Activated CD8-positive, alpha-beta memory T cell treated with anti-CD3 and anti-CD28 coated beads for 48 hours (primary cell): Measurements from ENCODE around the gene RHOV.
A peak's percentile ranks its signal among the peaks of the same experiment; 100 is the strongest.

ENCODE experiments used
- DNase-seq, 3 experiments: peaks; one replicate each; pipeline ENCODE4 v3.0.0-alpha.2; 2020; ENCODE audit warnings: low read depth in 2 of 3, low spot score in 2 of 3

Gene RHOV

GRCh38 chr15:40873694-40874561 lies at the start of gene RHOV:
Gene RHOV (minus strand): TSS chr15:40874234. CDS start chr15:40874139, 95 bp downstream.
- no peak for DNase-seq

DNA sequence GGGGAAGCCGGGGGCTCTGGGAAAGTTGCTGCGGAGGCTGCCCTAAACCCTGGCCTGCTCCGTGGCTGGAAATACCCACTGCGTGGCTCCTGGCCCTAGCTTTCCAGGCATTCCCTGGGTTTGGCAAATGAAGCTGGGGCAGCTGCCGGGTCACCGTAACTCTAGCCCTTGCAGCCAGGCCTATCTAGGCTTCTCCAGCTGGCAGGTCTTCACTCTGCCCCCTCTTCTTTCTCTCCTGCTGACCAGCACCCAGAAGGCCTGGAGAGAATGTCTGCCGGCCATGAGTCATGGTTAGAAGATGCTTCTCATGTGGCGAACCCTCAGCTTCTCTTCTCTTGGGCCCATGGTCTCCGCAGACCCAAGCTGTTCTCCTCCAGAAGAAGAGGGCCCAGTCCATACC lies 49.5 kb upstream of the RHOV start:
- DNase-seq: no peak

- DNase-seq: no peak
Observed at GRCh38 chr15:40922608-40923005, 48.6 kb upstream of the RHOV start.

DNA sequence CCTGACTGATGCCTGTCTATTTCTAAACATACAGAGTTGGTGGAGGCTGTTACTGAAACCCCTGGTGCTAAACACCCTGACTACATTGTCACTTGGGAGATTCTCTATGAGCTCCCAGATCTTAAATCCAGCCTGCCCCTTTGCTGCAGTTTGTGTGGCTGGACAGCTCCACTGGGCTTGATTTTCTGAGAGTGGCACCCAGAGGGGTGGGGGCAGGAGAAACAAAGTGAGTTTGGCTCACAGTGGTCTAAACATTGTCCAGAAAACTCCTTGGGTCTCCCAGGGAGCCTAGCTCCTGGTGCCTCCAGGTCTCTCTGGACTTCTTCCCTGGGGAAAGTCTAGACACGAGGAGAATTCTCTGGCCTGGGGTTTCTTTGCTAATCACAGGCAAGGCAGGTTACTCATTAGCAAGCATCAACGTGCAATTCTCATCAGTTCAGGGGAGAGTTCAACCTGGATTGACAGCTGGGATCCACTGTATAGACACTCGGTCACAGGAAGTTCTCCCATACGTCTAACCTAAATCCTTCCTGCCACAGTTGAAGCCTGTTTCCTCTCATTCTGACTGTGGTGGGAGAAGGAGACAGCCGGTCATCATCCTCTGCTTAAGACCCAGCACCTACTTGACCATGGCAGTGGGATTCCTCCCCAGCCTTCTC lies 48.0 kb upstream of the RHOV start:
- DNase-seq: no peak

- DNase-seq: no peak
Observed at GRCh38 chr15:40918799-40919392, 44.9 kb upstream of the RHOV start.

DNA sequence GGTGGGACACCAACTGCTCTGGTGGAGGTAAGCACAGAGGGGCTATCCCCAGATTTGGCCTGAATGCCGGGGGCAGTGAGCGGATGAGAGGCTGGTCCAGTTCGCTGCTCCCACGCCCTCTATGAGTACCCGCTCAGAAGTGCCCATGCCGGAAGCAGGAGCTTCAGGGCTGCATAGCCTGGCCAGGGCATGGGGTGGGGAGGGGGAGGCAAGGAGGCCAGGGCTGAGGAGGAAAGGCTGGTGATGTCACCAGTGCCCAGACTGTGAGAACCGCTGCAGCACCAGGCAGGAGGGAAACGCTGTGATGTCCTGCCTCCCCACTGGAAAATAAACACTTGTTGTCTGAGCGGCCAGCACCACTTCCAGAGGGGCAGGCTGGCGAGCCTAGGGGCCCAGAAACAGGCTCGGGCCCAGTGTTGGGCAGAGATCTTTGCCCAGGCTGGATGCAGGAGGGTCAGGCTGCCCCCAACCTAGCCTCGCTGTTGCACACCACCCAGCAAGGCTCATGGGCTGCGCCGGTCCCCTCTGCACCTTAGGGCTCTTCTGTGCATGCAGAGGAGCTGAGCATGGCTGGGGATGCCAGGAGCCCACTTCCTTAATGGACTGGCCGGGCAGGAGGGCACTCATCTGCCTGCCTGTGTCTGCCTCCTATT lies 44.2 kb upstream of the RHOV start:
- DNase-seq: no peak

- no peak for DNase-seq
Observed at GRCh38 chr15:40917585-40917984, 43.6 kb upstream of the RHOV start.

- no peak for DNase-seq
Observed at GRCh38 chr15:40915679-40916078, 41.6 kb upstream of the RHOV start.

- DNase-seq: no peak
Observed at GRCh38 chr15:40915116-40915661, 41.2 kb upstream of the RHOV start.

DNA sequence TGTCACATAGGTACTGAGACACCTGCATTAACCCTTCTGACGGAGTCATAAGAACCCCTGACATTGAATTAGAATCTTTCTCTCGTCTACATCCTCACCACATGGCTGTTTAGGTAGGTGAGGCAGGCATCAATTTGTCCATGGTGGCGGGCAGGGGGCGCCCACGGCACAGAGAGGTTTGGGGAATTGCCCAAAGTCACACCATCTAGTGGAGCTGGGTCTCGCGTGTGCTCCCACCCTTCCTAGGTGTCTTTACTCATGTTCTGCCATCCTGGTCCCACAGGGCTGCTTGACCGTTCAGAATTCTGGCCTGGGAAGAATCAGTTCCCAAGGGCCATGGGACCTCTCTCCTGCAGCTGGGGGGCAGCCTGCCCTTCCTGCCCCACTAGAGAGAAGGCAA lies 40.5 kb upstream of the RHOV start:
- no peak for DNase-seq

DNA sequence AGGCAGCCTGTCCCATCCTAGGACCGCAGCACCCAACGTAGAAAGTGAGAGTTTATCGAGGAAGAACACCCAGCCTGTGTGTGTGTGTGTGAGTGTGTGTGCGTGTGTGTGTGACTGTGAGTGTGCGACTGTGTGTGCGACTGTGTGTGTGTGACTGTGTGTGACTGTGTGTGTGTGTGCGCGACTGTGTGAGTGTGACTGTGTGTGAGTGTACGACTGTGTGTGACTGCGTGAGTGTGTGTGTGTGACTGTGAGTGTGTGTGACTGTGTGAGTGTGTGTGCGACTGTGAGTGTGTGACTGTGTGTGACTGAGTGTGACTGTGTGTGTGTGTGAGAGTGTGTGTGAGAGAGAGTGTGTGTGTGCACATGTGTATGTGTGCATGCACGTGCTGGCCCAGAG lies 40.0 kb upstream of the RHOV start:
- no peak for DNase-seq

GRCh38 chr15:40912478-40912877 lies 38.4 kb upstream of the RHOV start:
- DNase-seq: no peak

DNA sequence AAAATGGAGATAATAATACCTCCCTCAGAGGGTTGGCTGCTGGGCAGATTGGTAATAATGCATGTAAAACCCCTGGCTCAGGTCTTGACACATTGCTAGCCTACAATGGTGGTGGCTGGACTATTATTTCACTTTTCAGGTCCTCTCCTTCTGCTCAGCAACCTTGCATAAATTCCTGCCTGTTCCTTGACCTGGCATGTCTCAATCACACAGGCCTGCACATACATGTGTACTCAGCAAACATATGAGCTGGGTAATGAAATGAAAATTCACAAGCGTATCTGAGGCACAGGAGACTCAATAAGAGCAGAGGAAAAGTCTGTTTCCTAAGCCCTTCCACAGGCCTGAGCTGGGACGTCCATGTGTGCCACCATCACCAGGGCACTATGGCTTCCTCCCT lies 37.7 kb upstream of the RHOV start:
- DNase-seq: no peak

DNA sequence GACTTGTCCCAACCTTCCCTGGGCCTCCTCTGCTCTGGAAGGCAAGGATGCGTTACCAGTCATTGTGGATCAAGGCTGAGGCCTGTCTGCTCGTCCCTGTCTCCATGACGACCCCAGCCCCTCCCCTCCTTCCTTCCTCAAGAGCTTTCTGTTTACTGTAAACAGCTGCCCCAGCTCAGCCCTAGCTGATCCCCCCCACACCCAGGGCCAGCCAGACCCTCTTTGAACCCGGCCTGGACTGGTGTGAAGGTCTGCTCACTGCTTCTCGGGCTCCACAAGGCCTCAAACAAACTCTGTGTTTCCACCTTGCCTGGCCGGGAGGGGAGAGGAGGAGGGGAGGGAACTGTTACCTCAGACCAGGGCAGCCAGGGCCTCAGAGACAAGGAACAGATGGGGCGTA lies 37.1 kb upstream of the RHOV start:
- DNase-seq: no peak

DNA sequence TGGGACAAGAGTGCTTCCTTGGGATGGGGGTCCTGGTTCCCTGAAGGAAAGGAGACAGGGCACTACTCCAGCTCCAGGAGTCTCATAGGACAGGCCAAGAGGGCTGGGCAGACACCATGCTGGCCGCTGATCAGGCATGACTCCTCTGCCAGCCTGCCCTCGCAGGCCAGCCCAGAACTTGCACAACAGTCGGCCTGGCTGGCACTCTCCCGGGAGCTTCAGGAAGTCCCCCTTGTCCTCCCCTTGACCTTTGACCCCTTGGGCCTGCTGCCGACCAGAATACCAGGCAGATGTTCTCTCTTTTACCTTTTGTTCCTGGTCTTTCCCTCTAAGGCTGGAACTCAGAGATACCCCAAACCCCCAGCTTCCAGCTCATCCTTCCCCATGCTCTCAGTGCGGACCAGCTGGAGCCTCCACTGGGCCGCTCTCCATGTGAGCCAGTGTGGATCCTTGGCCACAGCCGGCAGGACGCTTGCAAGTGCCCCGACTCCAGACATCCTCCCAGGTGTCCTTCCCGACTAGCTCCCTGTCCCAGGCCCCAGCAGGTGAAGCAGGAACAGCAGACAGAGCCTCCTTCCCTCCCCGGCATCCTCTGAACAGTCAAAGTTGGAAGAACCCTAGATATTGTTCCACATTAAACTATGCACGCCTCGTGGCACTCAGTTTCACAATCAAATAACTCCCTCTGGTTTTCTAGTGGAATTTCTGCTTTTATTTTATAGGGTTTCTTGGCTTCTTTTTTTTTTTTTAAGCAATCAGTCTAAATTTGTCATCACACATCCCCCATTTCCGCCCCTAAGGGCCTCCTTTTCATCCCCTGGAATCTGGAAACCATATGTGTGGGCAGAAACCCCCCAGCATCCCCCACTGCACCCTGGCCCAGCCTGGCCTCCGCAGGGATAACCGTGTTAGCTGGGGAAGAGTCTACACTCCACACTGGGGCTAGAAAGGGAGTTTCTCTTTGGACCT lies 35.9 kb upstream of the RHOV start:
- DNase-seq: no peak

DNA sequence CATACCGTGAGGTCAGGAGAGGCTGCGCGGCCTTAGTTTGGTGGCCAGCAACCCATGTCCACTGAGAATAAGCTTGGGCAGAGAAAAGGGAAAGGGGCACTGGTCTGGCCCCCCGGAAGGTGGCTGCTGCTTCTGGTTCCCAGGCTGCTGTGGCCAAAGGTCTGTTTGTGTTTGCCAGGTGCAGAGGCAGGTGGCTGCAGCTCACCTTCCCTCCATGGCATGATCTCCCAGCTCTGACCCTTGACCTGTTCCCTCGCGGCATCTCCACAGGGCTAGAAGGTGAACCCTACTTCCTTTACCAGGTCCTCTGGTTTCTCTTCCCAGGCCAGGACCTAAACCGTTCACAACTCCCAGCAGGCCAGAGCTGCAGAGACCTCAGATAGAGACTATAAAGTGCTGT lies 34.1 kb upstream of the RHOV start:
- DNase-seq: no peak

DNA sequence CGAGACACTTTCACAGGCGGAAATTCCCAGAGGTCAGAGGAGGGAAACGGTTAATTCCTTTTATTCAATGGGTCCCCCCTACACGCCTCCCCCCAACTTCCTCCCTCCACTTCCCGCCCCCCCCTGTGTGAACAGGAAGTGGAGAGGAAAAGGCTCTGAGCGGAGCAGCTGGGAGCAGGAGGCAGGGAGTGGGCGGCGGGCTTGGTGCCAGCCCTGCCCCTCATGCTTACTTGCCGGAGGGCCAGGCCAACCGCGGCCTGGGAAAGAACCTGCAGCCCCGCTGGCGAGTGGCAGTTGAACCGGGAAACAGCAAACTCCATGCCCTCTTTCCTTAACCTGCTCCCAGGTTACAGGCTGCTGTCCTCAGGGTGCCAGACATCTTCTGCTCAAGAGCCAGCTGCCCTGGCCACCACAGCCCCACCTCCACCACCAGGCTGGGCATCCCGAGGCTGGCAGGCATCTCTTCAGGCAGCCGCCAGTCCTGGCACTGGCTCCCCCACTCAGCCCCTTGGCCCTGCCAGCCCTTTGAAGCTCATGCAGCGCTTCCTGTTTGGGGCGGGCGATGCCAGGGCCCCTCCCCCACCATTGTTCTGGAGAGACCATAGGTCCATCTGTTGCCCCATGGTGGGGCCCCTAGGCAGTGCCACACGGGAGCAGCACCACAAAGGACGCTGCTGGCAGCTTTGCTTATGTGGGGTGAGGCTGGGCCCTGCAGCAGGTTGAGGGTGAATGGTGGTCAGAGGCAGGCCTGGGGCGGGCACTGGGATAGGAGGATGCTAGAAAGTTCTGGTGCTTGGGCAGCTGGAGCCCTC lies 33.2 kb upstream of the RHOV start:
- DNase-seq: no peak

- peak; percentile 62 to 74 (median 73) for DNase-seq
Observed at GRCh38 chr15:40906091-40906990, 32.3 kb upstream of the RHOV start.
